SK-N-SH (cell line): ENCODE data around the gene LGALS3. TPM values are rescaled to one million over a fixed set of nuclear protein-coding genes. Genes with fewer than 3 reads are reported as not detected.

Experiments used
- CTCF ChIA-PET: fragments of 300-600, 350-600 bp; formaldehyde crosslinking; extraction: SDS; loops from one replicate; lab custom pipeline; 2021; lab: Yijun Ruan, JAX
- POLR2A ChIA-PET: fragments of 350-600 bp; sonication (Branson Sonifier 250); formaldehyde crosslinking; extraction: SDS; loops from one replicate; lab custom pipeline; 2020; ENCODE audit warnings: antibody characterized with exemption, inconsistent platforms; lab: Yijun Ruan, JAX
- DNase-seq: peaks from one replicate; pipeline ENCODE4 v3.0.0; 2012
- H2AFZ ChIP-seq: fragments of 200-600 bp; sonication (generic); 2 replicates; pipeline ENCODE4 v1.8.1; 2016; ENCODE audit warnings: antibody characterized with exemption, mild to moderate bottlenecking, low read depth
- H3F3A ChIP-seq: fragments of 200-600 bp; sonication (generic); replicated peaks from 2 replicates; pipeline ENCODE3; 2016; ENCODE audit warnings: antibody characterized with exemption, mild to moderate bottlenecking; ENCODE audit not compliant: insufficient read depth
- H3K27ac ChIP-seq, 2 experiments: fragments of 200-500 bp in 1 of 2; fragments of 200-600 bp in 1 of 2; sonication (Bioruptor generic) in 1 of 2; sonication (generic), shearing (Covaris generic) in 1 of 2; 2 replicates each; pipeline versions ENCODE4 v1.5.1 to v1.6.1; 2014 to 2016; ENCODE audit warnings: low read depth in 2 of 2, inconsistent platforms in 1 of 2, low read length in 1 of 2, mild to moderate bottlenecking in 1 of 2, mixed read lengths in 1 of 2
- H3K27me3 ChIP-seq: fragments of 200-600 bp; sonication (generic), shearing (Covaris generic); 2 replicates; pipeline ENCODE4 v1.6.1; 2016; ENCODE audit warnings: mixed run types; ENCODE audit not compliant: insufficient read depth
- H3K36me3 ChIP-seq, 2 experiments: fragments of 200-500 bp in 1 of 2; fragments of 200-600 bp in 1 of 2; sonication (Bioruptor generic) in 1 of 2; sonication (generic) in 1 of 2; replicated peaks in 1 of 2; 2 replicates each; pipeline versions ENCODE3 to v1.5.1; 2014 to 2016; ENCODE audit warnings: low read length in 1 of 2, mild to moderate bottlenecking in 1 of 2; ENCODE audit not compliant: insufficient read depth in 2 of 2, control insufficient read depth in 1 of 2
- H3K4me1 ChIP-seq, 2 experiments: fragments of 200-500 bp in 1 of 2; fragments of 200-600 bp in 1 of 2; sonication (Bioruptor generic) in 1 of 2; sonication (generic), shearing (Covaris generic) in 1 of 2; 2 replicates each; pipeline versions ENCODE4 v1.5.1 to v1.6.1; 2014 to 2016; ENCODE audit warnings: low read depth in 1 of 2, low read length in 1 of 2, mixed run types in 1 of 2; ENCODE audit not compliant: insufficient read depth in 2 of 2, control insufficient read depth in 1 of 2
- H3K4me2 ChIP-seq: fragments of 200-600 bp; sonication (generic), shearing (Covaris generic); 2 replicates; pipeline ENCODE4 v1.6.1; 2017; ENCODE audit warnings: mixed run types
- H3K4me3 ChIP-seq, 2 experiments: fragments of 200-500 bp in 1 of 2; fragments of 200-600 bp in 1 of 2; sonication (Bioruptor generic) in 1 of 2; sonication (generic), shearing (Covaris generic) in 1 of 2; 2 replicates each; pipeline versions ENCODE4 v1.5.1 to v1.8.1; 2014 to 2016; ENCODE audit warnings: low read depth in 2 of 2, inconsistent platforms in 1 of 2, low read length in 1 of 2, mild to moderate bottlenecking in 1 of 2, mixed read lengths in 1 of 2, moderate library complexity in 1 of 2
- H3K79me2 ChIP-seq: fragments of 200-600 bp; sonication (generic); 2 replicates; pipeline ENCODE4 v1.8.1; 2017; ENCODE audit warnings: mild to moderate bottlenecking; ENCODE audit not compliant: insufficient read depth
- H3K9ac ChIP-seq: fragments of 200-600 bp; sonication (generic); 2 replicates; pipeline ENCODE4 v1.6.1; 2017; ENCODE audit warnings: mixed run types
- H3K9me2 ChIP-seq: fragments of 200-600 bp; sonication (generic); 2 replicates; pipeline ENCODE4 v1.6.1; 2017; ENCODE audit warnings: mixed run types
- H3K9me3 ChIP-seq: fragments of 200-600 bp; sonication (generic); 2 replicates; pipeline ENCODE4 v1.6.1; 2017; ENCODE audit warnings: mixed run types, mild to moderate bottlenecking, moderate library complexity
- H4K20me1 ChIP-seq: fragments of 200-600 bp; sonication (generic); 2 replicates; pipeline ENCODE4 v1.6.1; 2017; ENCODE audit warnings: mild to moderate bottlenecking, mixed run types; ENCODE audit not compliant: insufficient read depth
- EZH2phosphoT487 ChIP-seq: fragments of 200-600 bp; sonication (generic); IDR thresholded peaks from 2 replicates; pipeline ENCODE4 v1.6.1; 2017; ENCODE audit warnings: low read depth, mixed run types, mild to moderate bottlenecking, antibody characterized with exemption, moderate library complexity, borderline replicate concordance
- MXI1 ChIP-seq: IDR thresholded peaks from 2 replicates; pipeline ENCODE4 v1.6.1; 2012; ENCODE audit warnings: mild to moderate bottlenecking, low read depth, low read length, improper control_type of control experiment
- RAD21 ChIP-seq: IDR thresholded peaks from 2 replicates; pipeline ENCODE4 v1.6.1; 2012; ENCODE audit warnings: mild to moderate bottlenecking, low read length
- TEAD4 ChIP-seq: IDR thresholded peaks from 2 replicates; pipeline ENCODE4 v1.4.0; 2012; ENCODE audit warnings: mild to moderate bottlenecking, borderline replicate concordance; ENCODE audit not compliant: insufficient read depth
- WGBS: methylation state at CpG from one replicate; pipeline ENCODE4 v1.1.6; 2017; ENCODE audit warnings: low lambda C conversion rate; 5-methylcytosine and 5-hydroxymethylcytosine counted together
- polyA plus RNA-seq, 3 experiments: library from polyadenylated mRNA; depleted of rRNA; stranded (reverse); fragments of >200 nt; gene quantifications; 2 replicates each; pipeline ENCODE4 v1.2.3, GENCODE V29; 2012
- TF ChIP-seq, protein P1 (sequence below): IDR thresholded peaks from 2 replicates; pipeline ENCODE4; 2012
- TF ChIP-seq, protein P2 (sequence below): fragments of 150-350 bp; IDR thresholded peaks from 2 replicates; pipeline ENCODE4 v1.6.1; 2017; ENCODE audit warnings: antibody characterized with exemption, low read length, low read depth, borderline replicate concordance

LGALS3 gene
- polyA plus RNA-seq, 1 of the 3 experiments (the other 2 are of a cell fraction) = 59.8 TPM

DNA sequence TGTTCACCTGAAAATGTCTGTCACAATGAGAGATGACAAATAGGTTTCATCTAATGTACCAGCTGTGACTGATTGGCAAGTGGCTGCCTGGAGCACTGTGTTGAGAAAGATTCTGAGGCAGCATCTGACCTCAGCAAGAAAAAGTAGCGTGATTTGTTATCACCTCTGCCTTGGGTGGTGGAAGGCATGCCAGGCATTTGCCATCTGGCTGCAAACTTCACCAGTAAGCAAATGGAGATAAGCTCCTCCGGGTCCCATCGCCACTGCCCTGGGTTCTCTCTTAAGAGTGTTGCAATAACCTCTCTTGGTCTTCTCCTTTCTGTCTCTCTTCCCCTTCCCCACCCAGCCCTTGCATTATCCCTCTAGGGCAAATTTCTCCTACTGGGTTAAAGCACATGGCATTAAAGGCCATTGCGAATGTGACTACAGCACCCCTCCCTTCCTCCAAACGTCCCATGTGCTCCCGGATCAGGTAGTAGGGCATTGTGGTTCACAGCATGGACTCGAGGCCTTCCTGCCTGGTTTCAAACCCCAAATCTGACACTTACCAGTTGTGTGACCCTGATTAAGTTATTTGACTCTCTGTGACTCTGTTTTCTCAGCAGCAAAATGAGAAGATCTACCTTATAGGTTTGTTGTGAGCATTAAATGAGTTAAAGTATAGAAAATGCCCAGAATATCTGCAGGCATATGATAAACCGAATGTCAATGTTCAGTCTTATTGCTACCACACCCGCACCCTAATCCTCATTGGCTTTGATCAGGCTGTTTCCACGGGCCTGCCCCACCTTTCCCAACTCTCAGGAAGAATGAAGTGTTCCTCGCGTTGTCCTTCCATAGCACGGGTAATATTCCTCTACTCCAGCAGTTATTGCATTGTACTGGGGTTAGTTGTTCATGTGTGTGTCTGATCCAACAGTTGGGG is 8.2 kb upstream of the LGALS3 start:
- Histone ChIP-seq H3K9me3 (no peaks in the 10 kb centered on the region), H3F3A (no peaks in the 10 kb centered on the region), H3K4me2 (no peak overlapping the region), H3K79me2 (no peaks in the 10 kb centered on the region), H4K20me1 (no peaks in the 10 kb centered on the region), H3K27me3 (no peaks in the 10 kb centered on the region), H3K4me3 (no peak overlapping the region), H3K36me3 (no peaks in the 10 kb centered on the region), H3K4me1 (peaks cover 7 to 26% of the 10 kb centered on the region in 2 experiments), H3K9ac (no peak overlapping the region), H3K9me2 (no peaks in the 10 kb centered on the region), H2AFZ (no peak overlapping the region), H3K27ac (no peak overlapping the region)
- POLR2A ChIA-PET = interaction anchor here (0.7 kb wide), 1 partner anchor 293 kb away, joined by 6 read pairs; no protein-coding TSS in a partner anchor
- no peak for TF ChIP-seq RAD21
- no peak for TF ChIP-seq EZH2phosphoT487
- TF ChIP-seq, protein P1, sequence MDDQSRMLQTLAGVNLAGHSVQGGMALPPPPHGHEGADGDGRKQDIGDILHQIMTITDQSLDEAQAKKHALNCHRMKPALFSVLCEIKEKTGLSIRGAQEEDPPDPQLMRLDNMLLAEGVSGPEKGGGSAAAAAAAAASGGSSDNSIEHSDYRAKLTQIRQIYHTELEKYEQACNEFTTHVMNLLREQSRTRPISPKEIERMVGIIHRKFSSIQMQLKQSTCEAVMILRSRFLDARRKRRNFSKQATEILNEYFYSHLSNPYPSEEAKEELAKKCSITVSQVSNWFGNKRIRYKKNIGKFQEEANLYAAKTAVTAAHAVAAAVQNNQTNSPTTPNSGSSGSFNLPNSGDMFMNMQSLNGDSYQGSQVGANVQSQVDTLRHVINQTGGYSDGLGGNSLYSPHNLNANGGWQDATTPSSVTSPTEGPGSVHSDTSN = no peak
- TF ChIP-seq, protein P2, sequence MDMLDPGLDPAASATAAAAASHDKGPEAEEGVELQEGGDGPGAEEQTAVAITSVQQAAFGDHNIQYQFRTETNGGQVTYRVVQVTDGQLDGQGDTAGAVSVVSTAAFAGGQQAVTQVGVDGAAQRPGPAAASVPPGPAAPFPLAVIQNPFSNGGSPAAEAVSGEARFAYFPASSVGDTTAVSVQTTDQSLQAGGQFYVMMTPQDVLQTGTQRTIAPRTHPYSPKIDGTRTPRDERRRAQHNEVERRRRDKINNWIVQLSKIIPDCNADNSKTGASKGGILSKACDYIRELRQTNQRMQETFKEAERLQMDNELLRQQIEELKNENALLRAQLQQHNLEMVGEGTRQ = no peak
- CTCF ChIA-PET = interaction anchor here (1.3 to 2.0 kb wide), 2 partner anchors 13 to 16 kb away, joined by 3 to 7 read pairs; no protein-coding TSS in a partner anchor
- WGBS = 87% methylated on average over 13 of the region's 13 CpGs
- no peak for DNase-seq

DNA sequence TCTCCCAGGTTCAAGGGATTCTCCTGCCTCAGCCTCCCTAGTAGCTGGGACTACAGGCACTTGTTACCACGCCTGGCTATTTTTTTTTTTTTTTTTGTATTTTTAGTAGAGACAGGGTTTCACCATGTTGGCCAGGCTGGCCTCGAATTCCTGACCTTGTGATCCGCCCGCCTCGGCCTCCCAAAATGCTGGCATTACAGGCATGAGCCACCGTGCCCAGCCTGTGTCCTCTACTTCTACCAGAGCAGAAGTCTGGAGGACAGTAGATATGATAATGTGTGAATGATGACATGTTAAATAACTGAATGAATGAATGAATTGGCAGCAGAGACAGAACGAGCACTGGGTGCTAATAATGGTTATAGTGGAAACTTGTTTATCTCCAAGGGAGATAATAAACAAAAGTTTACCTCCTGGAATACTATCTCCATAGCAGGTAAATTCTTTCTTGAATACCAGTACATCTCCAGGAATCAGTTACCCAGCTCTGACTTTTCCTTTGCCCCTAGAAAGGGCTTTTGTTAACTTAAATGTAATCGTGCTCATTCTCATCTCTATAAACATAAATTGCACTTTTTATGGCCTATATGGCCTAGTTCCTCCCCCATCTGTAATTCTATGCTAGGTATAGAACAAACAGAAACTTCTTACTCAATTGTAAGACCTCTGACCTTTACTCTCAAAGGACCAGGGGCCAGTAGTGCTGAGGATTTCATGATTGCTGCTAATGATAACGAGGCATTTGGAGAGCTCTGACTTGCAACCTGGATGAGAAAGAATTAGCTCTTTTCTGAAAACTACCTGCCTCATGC is 7.2 kb upstream of the LGALS3 start:
- H3K27ac ChIP-seq = peak overlapping the region; percentile 80 to 88; a peak in 2 of 4 replicates
- H3K9me2 ChIP-seq = no peaks in the 10 kb centered on the region
- no peaks in the 10 kb centered on the region for H3K27me3 ChIP-seq
- H3K9me3 ChIP-seq = no peaks in the 10 kb centered on the region
- 93% methylated on average over 9 of the region's 9 CpGs for WGBS
- H2AFZ ChIP-seq = peak overlapping the region; percentile 71
- H3K4me3 ChIP-seq = no peak overlapping the region
- H3K9ac ChIP-seq = no peak overlapping the region
- TF ChIP-seq TEAD4 = no peak
- TF ChIP-seq MXI1 = no peak
- no peaks in the 10 kb centered on the region for H3K36me3 ChIP-seq
- H3K4me1 ChIP-seq = peaks cover 7 to 16% of the 10 kb centered on the region in 2 experiments
- H3F3A ChIP-seq = no peaks in the 10 kb centered on the region
- H3K79me2 ChIP-seq = no peaks in the 10 kb centered on the region
- ChIA-PET CTCF (interaction anchor here (0.6 to 3.3 kb wide), 6 partner anchors 10 to 219 kb away, joined by 3 to 10 read pairs (median 5); partner anchors contain the start of gene MAPK1IP1L), POLR2A (interaction anchor here (0.7 to 1.5 kb wide), 3 partner anchors 20 to 294 kb away, joined by 4 to 6 read pairs (median 5); partner anchors contain the start of gene MAPK1IP1L)
- no peak for DNase-seq
- no peaks in the 10 kb centered on the region for H4K20me1 ChIP-seq
- peak overlapping the region; percentile 64; the same call in 1 of the 2 replicates for H3K4me2 ChIP-seq
